ENCODE data around the gene DNASE2B. TPM values are rescaled to one million over a fixed set of nuclear protein-coding genes. Genes with fewer than 3 reads are reported as not detected.

Gene DNASE2B
- polyA plus RNA-seq, 6 donors from 2014 or later = not detected

Other genes with a start within 250 kb of the DNASE2B start
- under 1 TPM in 3 of 6 donors, not detected in 3; 0.53 to 0.70 (median 0.55) TPM for gene SAMD13, start 96.8 kb upstream of the DNASE2B start, polyA plus RNA-seq (ENCODE audit: low read depth in 6 of 6)
- gene RPF1, start 80.8 kb downstream of the DNASE2B start, polyA plus RNA-seq (ENCODE audit: low read depth in 6 of 6) = 100 to 1,000 TPM in 1 of 6 donors, 10 to 100 TPM in 5; 54.8 to 110 (median 60.0) TPM
- gene SPATA1, start 107.9 kb downstream of the DNASE2B start, polyA plus RNA-seq (ENCODE audit: low read depth in 6 of 6) = under 1 TPM in 3 of 6 donors, not detected in 3; 0.23 to 0.96 (median 0.25) TPM
- 100 to 1,000 TPM; 277 to 361 (median 296) TPM for gene GNG5, start 108.1 kb downstream of the DNASE2B start, polyA plus RNA-seq (ENCODE audit: low read depth in 6 of 6)
- 10 to 100 TPM; 34.8 to 50.7 (median 40.2) TPM for gene CTBS, start 176.0 kb downstream of the DNASE2B start, polyA plus RNA-seq (ENCODE audit: low read depth in 6 of 6)